ENCODE measurements around the gene PARD3B. TPM values are rescaled to one million over a fixed set of nuclear protein-coding genes. Genes with fewer than 3 reads are reported as not detected.

The PARD3B gene
- total RNA-seq, 1 experiment from 2014 or later: 6.4 TPM

GRCh38 chr2:205617905-205618304 lies 1072.6 kb downstream of the PARD3B start:
- DNase-seq: no peak
- no peak overlapping the region for H3K56ac ChIP-seq (ENCODE audit: insufficient read length, low read depth, low read length)
- no peaks in the 10 kb centered on the region; the same call in 1 of the 2 replicates for H3K27me3 Mint-ChIP-seq (ENCODE audit: low read depth)
- H3T11ph ChIP-seq (ENCODE audit: low read length): no peak overlapping the region
- no peak overlapping the region for H2BK12ac ChIP-seq (ENCODE audit: insufficient read length, low read depth, low read length)
- H2BK120ac ChIP-seq (ENCODE audit: low read depth, low read length, poor library complexity, severe bottlenecking): no peak overlapping the region
- H4K8ac ChIP-seq (replicated peaks; ENCODE audit: insufficient read length, low read depth, low read length): no peak overlapping the region
- H3K18ac ChIP-seq (ENCODE audit: insufficient read length, low read depth, low read length): no peak overlapping the region
- H3K9ac ChIP-seq (ENCODE audit: extremely low read depth, insufficient read length, low read length): no peak overlapping the region
- no peaks in the 10 kb centered on the region for H3K27me3 ChIP-seq (ENCODE audit: insufficient read depth, low read length)
- peaks cover 0 to 4% (median 3%) of the 10 kb centered on the region in 3 experiments; a peak in 3 of 7 replicates for H3K36me3 Mint-ChIP-seq (ENCODE audit: insufficient read depth in 1 of 3, low read depth in 3 of 3)
- H3K79me1 ChIP-seq (ENCODE audit: insufficient read depth, low read depth, low read length, poor library complexity, severe bottlenecking): no peaks in the 10 kb centered on the region
- no peak overlapping the region for H3K4me3 Mint-ChIP-seq
- no peak overlapping the region for H4K5ac ChIP-seq (ENCODE audit: insufficient read length, low read depth, low read length)
- no peak overlapping the region for H2BK20ac ChIP-seq (ENCODE audit: low read depth, low read length, poor library complexity, severe bottlenecking)
- H3K4me2 ChIP-seq (ENCODE audit: insufficient read depth, insufficient read length, low read length): no peak overlapping the region
- no peak overlapping the region for H3K14ac ChIP-seq (ENCODE audit: insufficient read depth, low read length)
- H4K20me1 ChIP-seq (ENCODE audit: control insufficient read depth, insufficient read depth, insufficient read length): no peaks in the 10 kb centered on the region
- peaks cover 0 to 7% of the 10 kb centered on the region in 2 experiments; a peak in 1 of 5 replicates for H3K9me3 Mint-ChIP-seq
- WGBS (ENCODE audit: extremely low coverage, insufficient read length, low lambda C conversion rate): no CpG with 5 or more reads among the region's 2 CpGs
- TF ChIP-seq, protein P1, sequence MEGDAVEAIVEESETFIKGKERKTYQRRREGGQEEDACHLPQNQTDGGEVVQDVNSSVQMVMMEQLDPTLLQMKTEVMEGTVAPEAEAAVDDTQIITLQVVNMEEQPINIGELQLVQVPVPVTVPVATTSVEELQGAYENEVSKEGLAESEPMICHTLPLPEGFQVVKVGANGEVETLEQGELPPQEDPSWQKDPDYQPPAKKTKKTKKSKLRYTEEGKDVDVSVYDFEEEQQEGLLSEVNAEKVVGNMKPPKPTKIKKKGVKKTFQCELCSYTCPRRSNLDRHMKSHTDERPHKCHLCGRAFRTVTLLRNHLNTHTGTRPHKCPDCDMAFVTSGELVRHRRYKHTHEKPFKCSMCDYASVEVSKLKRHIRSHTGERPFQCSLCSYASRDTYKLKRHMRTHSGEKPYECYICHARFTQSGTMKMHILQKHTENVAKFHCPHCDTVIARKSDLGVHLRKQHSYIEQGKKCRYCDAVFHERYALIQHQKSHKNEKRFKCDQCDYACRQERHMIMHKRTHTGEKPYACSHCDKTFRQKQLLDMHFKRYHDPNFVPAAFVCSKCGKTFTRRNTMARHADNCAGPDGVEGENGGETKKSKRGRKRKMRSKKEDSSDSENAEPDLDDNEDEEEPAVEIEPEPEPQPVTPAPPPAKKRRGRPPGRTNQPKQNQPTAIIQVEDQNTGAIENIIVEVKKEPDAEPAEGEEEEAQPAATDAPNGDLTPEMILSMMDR (conservative IDR thresholded peaks at IDR 0.05): no peak
- no peaks in the 10 kb centered on the region for H3K79me2 ChIP-seq (ENCODE audit: insufficient read depth, low read length)
- H3K27ac Mint-ChIP-seq: no peak overlapping the region
- no peak overlapping the region for H3K27ac ChIP-seq (ENCODE audit: insufficient read length, low read depth, low read length)
- no peaks in the 10 kb centered on the region for H3K23me2 ChIP-seq (ENCODE audit: insufficient read length, low read depth, low read length, poor library complexity, severe bottlenecking)
- no peak overlapping the region for H3K4ac ChIP-seq (ENCODE audit: low read depth, low read length)
- H2BK5ac ChIP-seq (ENCODE audit: insufficient read length, low read length): no peak overlapping the region
- no peaks in the 10 kb centered on the region for H3K4me1 ChIP-seq (ENCODE audit: insufficient read depth, low read length)
- no peak overlapping the region for H2AFZ ChIP-seq (ENCODE audit: low read length)
- H3K9me3 ChIP-seq (ENCODE audit: control insufficient read depth, low read depth, low read length): no peaks in the 10 kb centered on the region
- no peak overlapping the region for H3K23ac ChIP-seq (ENCODE audit: insufficient read length, low read depth, low read length)
- peaks cover 4% of the 10 kb centered on the region in 2 experiments for H3K4me1 Mint-ChIP-seq
- H4K91ac ChIP-seq (ENCODE audit: insufficient read length, low read depth, low read length): no peak overlapping the region
- H2BK15ac ChIP-seq (ENCODE audit: low read depth, low read length): no peak overlapping the region
- H2AK5ac ChIP-seq (ENCODE audit: insufficient read length, low read length): no peak overlapping the region

Measured in H9 (cell line).